HepG2 (cell line): ENCODE results near the gene DCAF6. TPM values are rescaled to one million over a fixed set of nuclear protein-coding genes. Genes with fewer than 3 reads are reported as not detected.

ENCODE experiments used
- CERS6 ChIP-seq: sonication (generic); formaldehyde crosslinking; IDR thresholded peaks from 2 replicates; pipeline ENCODE4 v1.5.0; 2020; ENCODE audit warnings: missing genetic modification reagents
- FOXP1 ChIP-seq, 2 experiments: fragments of 450-650 bp in 1 of 2; IDR thresholded peaks; 2 replicates each; pipeline ENCODE4 v1.6.1; 2017 to 2018; ENCODE audit warnings: antibody characterized with exemption in 1 of 2
- HOXA5 ChIP-seq: sonication (generic); formaldehyde crosslinking; IDR thresholded peaks from 2 replicates; pipeline ENCODE4 v1.4.0; 2020; ENCODE audit warnings: missing genetic modification reagents
- IRX3 ChIP-seq: sonication (generic); formaldehyde crosslinking; IDR thresholded peaks from 2 replicates; pipeline ENCODE4 v1.8.1; 2023; ENCODE audit warnings: mild to moderate bottlenecking, low read depth, missing genetic modification reagents, borderline replicate concordance
- KDM5A ChIP-seq: fragments of 200-600 bp; sonication (generic); IDR thresholded peaks from 2 replicates; pipeline ENCODE4 v1.7.0; 2018; ENCODE audit warnings: antibody characterized with exemption, mild to moderate bottlenecking, low read length, borderline replicate concordance
- MBD4 ChIP-seq: IDR thresholded peaks from 2 replicates; pipeline ENCODE4 v1.6.1; 2012; ENCODE audit warnings: low read length, inconsistent platforms, borderline replicate concordance
- MYPOP ChIP-seq: sonication (generic); formaldehyde crosslinking; IDR thresholded peaks from 2 replicates; pipeline ENCODE4 v1.8.1; 2023; ENCODE audit warnings: mild to moderate bottlenecking, moderate library complexity, missing genetic modification reagents
- PATZ1 ChIP-seq: sonication (generic); formaldehyde crosslinking; IDR thresholded peaks from 2 replicates; pipeline ENCODE4 v1.4.0; 2020; ENCODE audit warnings: missing genetic modification reagents
- POGK ChIP-seq: sonication (generic); formaldehyde crosslinking; conservative IDR thresholded peaks from 2 replicates; pipeline ENCODE4 v1.8.0; 2022; ENCODE audit warnings: mild to moderate bottlenecking, moderate library complexity, missing genetic modification reagents
- RNF219 ChIP-seq: sonication (generic); formaldehyde crosslinking; IDR thresholded peaks from 2 replicates; pipeline ENCODE4 v1.5.0; 2020; ENCODE audit warnings: mild to moderate bottlenecking, missing genetic modification reagents
- SAP130 ChIP-seq: IDR thresholded peaks from 2 replicates; pipeline ENCODE4 v1.6.1; 2016; ENCODE audit warnings: low read depth
- SMARCC2 ChIP-seq: fragments of 450-650 bp; IDR thresholded peaks from 2 replicates; pipeline ENCODE4 v1.6.1; 2017; ENCODE audit warnings: antibody characterized with exemption, mild to moderate bottlenecking
- SP2 ChIP-seq: sonication (generic); formaldehyde crosslinking; IDR thresholded peaks from 2 replicates; pipeline ENCODE4 v1.5.1; 2020; ENCODE audit warnings: mild to moderate bottlenecking, missing genetic modification reagents
- TFAP4 ChIP-seq: sonication (generic); IDR thresholded peaks from 2 replicates; pipeline ENCODE4 v1.6.1; 2016; ENCODE audit warnings: low read depth, borderline replicate concordance
- ZNF232 ChIP-seq: sonication (generic); formaldehyde crosslinking; IDR thresholded peaks from 2 replicates; pipeline ENCODE4 v1.4.0; 2020; ENCODE audit warnings: missing genetic modification reagents, borderline replicate concordance
- ZNF333 ChIP-seq: sonication (generic); formaldehyde crosslinking; IDR thresholded peaks from 2 replicates; pipeline ENCODE4 v1.4.0; 2020; ENCODE audit warnings: mild to moderate bottlenecking, missing genetic modification reagents, borderline replicate concordance
- ZNF780A ChIP-seq: sonication (generic); formaldehyde crosslinking; IDR thresholded peaks from 2 replicates; pipeline ENCODE4 v1.8.0; 2022; ENCODE audit warnings: mild to moderate bottlenecking, missing genetic modification reagents, moderate library complexity
- ZNF83 ChIP-seq: sonication (generic); formaldehyde crosslinking; IDR thresholded peaks from 2 replicates; pipeline ENCODE4 v1.4.0; 2020; ENCODE audit warnings: missing genetic modification reagents, mild to moderate bottlenecking, borderline replicate concordance
- ZNF841 ChIP-seq: sonication (generic); formaldehyde crosslinking; IDR thresholded peaks from 2 replicates; pipeline ENCODE4 v1.8.1; 2023; ENCODE audit warnings: missing genetic modification reagents, borderline replicate concordance
- ZNF850 ChIP-seq: sonication (generic); formaldehyde crosslinking; conservative IDR thresholded peaks from 2 replicates; pipeline ENCODE4 v1.9.0; 2021; ENCODE audit warnings: mild to moderate bottlenecking, missing genetic modification reagents
- polyA plus RNA-seq, 8 experiments: library from polyadenylated mRNA; depleted of rRNA in 3 of 8; stranded (reverse) in 7 of 8; unstranded in 1 of 8; fragments of >200 nt; fragmentation: Illumina TruSeq in 4 of 8; extraction: Trizol in 4 of 8; gene quantifications; 2 replicates each; pipeline versions ENCODE4 v1.2.1 to v1.2.3, GENCODE V29; 2011 to 2016; ENCODE audit warnings: low read depth in 4 of 8, missing spikeins in 1 of 8, mixed read lengths in 1 of 8; ENCODE audit not compliant: insufficient read depth in 1 of 8
- total RNA-seq, 5 experiments: library from RNA; depleted of rRNA; stranded (reverse); fragments of >200 nt; fragmentation: Illumina TruSeq; extraction: Trizol; gene quantifications; 2 replicates each; pipeline ENCODE4 v1.2.3, GENCODE V29; 2016; ENCODE audit warnings: low read depth in 1 of 5

Gene DCAF6
- total and polyA plus RNA-seq, 2 of the 13 experiments (the other 11 are each of a cell fraction or from before 2014, with no cell fraction given) = 24.7 to 33.7 TPM

- TF ChIP-seq PATZ1 (CRISPR knock-in tag) (peak; percentile 97), MBD4 (no peak), HOXA5 (CRISPR knock-in tag) (no peak; the same call in 1 of the 2 replicates), SP2 (CRISPR knock-in tag) (no peak), ZNF232 (CRISPR knock-in tag) (peak; percentile 63; the same call in 1 of the 2 replicates), ZNF850 (CRISPR knock-in tag) (peak; percentile 43; the same call in 1 of the 2 replicates), SMARCC2 (no peak), ZNF780A (CRISPR knock-in tag) (no peak), TFAP4 (peak; percentile 61), RNF219 (CRISPR knock-in tag) (no peak), FOXP1 (IDR thresholded peaks at IDR 0.05) (no peak), FOXP1 (CRISPR knock-in tag; IDR thresholded peaks at IDR 0.05) (no peak), KDM5A (no peak), IRX3 (no peak), SAP130 (peak; percentile 82), ZNF83 (no peak), MYPOP (CRISPR knock-in tag) (no peak), CERS6 (no peak), ZNF841 (CRISPR knock-in tag) (no peak), ZNF333 (CRISPR knock-in tag) (peak; percentile 83), POGK (CRISPR knock-in tag) (0 out of 2 replicates have a peak, but pooled peaks have one; percentile 20)
Observed at GRCh38 chr1:167935216-167936067, 1.0 kb upstream of the DCAF6 start (continued).
